Smooth muscle cell (in vitro differentiated cells): ENCODE results near the gene OFD1. TPM values are rescaled to one million over a fixed set of nuclear protein-coding genes. Genes with fewer than 3 reads are reported as not detected.

ENCODE experiments used
- DNase-seq: peaks from one replicate; lab custom pipeline; 2025; ENCODE audit not compliant: unreplicated experiment; lab: John Stamatoyannopoulos, UW
- H2AFZ ChIP-seq: fragments of 200-600 bp; sonication (generic); 2 replicates; pipeline ENCODE4 v1.6.0; 2016; ENCODE audit warnings: antibody characterized with exemption, low read depth, mild to moderate bottlenecking
- H3F3A ChIP-seq: fragments of 200-600 bp; sonication (generic); 2 replicates; pipeline ENCODE4 v1.6.0; 2017; ENCODE audit warnings: antibody characterized with exemption, low read depth
- H3K27ac ChIP-seq: fragments of 200-600 bp; sonication (generic); 2 replicates; pipeline ENCODE4 v1.5.1; 2016; ENCODE audit warnings: low read depth, mild to moderate bottlenecking
- H3K27me3 ChIP-seq: fragments of 200-600 bp; sonication (generic); 2 replicates; pipeline ENCODE4 v1.6.1; 2016; ENCODE audit warnings: low read depth, mild to moderate bottlenecking
- H3K36me3 ChIP-seq: fragments of 200-600 bp; sonication (generic); 2 replicates; pipeline ENCODE4 v1.5.1; 2016; ENCODE audit warnings: low read depth
- H3K4me1 ChIP-seq: fragments of 200-600 bp; sonication (generic); 2 replicates; pipeline ENCODE4 v1.5.1; 2016; ENCODE audit warnings: low read depth
- H3K4me2 ChIP-seq: fragments of 200-600 bp; sonication (generic); 2 replicates; pipeline ENCODE4 v1.6.0; 2016; ENCODE audit warnings: mild to moderate bottlenecking
- H3K4me3 ChIP-seq: fragments of 200-600 bp; sonication (generic); 2 replicates; pipeline ENCODE4 v1.5.1; 2016; ENCODE audit warnings: mild to moderate bottlenecking
- H3K79me2 ChIP-seq: fragments of 200-600 bp; sonication (generic); 2 replicates; pipeline ENCODE4 v1.6.0; 2016; ENCODE audit warnings: low read depth, mild to moderate bottlenecking
- H3K9ac ChIP-seq: fragments of 200-600 bp; sonication (generic); 2 replicates; pipeline ENCODE4 v1.6.0; 2016; ENCODE audit warnings: low read depth
- H3K9me3 ChIP-seq: fragments of 200-600 bp; sonication (generic); replicated peaks from 2 replicates; pipeline ENCODE4 v1.5.1; 2016; ENCODE audit warnings: low read depth
- H4K20me1 ChIP-seq: fragments of 200-600 bp; sonication (generic); 2 replicates; pipeline ENCODE4 v1.6.0; 2016; ENCODE audit warnings: low read depth
- WGBS: methylation state at CpG from one replicate; pipeline ENCODE4 v1.1.7; 2016; ENCODE audit warnings: low lambda C conversion rate; 5-methylcytosine and 5-hydroxymethylcytosine counted together
- polyA plus RNA-seq: library from polyadenylated mRNA; unstranded; fragments of >200 nt; fragmentation: Nextera tagmentation; extraction: Ambion mirVana; gene quantifications from 2 replicates; pipeline ENCODE4 v1.2.1, GENCODE V29; 2016
- total RNA-seq: library from RNA; depleted of rRNA; stranded (reverse); fragments of >200 nt; gene quantifications from 2 replicates; pipeline ENCODE4 v1.2.3, GENCODE V29; 2014
- TF ChIP-seq, protein P1 (sequence below): fragments of 200-600 bp; sonication (generic); IDR thresholded peaks from 2 replicates; pipeline ENCODE4 v1.5.1; 2017; ENCODE audit warnings: borderline replicate concordance, mild to moderate bottlenecking, antibody characterized with exemption; ENCODE audit not compliant: insufficient read depth, poor library complexity, severe bottlenecking

The OFD1 gene
- total and polyA plus RNA-seq, 2 experiments from 2014 or later, result 12.5 to 14.4 TPM

DNA sequence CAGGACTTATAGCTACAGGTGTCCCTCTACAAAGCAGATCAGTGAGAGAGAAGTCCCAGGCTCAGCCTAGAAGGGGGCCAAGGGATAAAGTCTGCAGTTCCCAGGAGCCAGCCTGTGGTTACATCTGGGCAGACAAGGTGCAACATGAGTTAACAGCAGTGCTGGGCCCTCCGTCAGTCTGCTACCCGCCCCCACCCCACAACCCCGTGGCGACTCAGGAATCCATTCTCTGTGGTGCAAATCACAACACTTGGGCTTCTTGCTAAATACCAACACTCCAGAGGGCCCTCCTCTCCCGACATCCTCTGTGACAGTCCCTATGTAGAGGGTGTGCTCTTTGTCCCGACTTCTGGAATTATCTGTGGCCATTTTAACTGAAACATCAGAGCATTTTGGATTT, 68.6 kb downstream of the OFD1 start:
- H3K36me3 ChIP-seq, result no peaks in the 10 kb centered on the region
- H3K4me2 ChIP-seq, result no peak overlapping the region
- H3K4me3 ChIP-seq, result no peak overlapping the region
- 44% methylated on average over 6 of the region's 6 CpGs for WGBS
- no peak for DNase-seq
- H3K27me3 ChIP-seq, result no peaks in the 10 kb centered on the region
- no peaks in the 10 kb centered on the region for H3F3A ChIP-seq
- H4K20me1 ChIP-seq, result no peaks in the 10 kb centered on the region
- no peak overlapping the region for H2AFZ ChIP-seq
- H3K79me2 ChIP-seq, result no peaks in the 10 kb centered on the region
- H3K4me1 ChIP-seq, result no peaks in the 10 kb centered on the region
- H3K27ac ChIP-seq, result no peak overlapping the region
- no peak overlapping the region for H3K9ac ChIP-seq
- TF ChIP-seq, protein P1, sequence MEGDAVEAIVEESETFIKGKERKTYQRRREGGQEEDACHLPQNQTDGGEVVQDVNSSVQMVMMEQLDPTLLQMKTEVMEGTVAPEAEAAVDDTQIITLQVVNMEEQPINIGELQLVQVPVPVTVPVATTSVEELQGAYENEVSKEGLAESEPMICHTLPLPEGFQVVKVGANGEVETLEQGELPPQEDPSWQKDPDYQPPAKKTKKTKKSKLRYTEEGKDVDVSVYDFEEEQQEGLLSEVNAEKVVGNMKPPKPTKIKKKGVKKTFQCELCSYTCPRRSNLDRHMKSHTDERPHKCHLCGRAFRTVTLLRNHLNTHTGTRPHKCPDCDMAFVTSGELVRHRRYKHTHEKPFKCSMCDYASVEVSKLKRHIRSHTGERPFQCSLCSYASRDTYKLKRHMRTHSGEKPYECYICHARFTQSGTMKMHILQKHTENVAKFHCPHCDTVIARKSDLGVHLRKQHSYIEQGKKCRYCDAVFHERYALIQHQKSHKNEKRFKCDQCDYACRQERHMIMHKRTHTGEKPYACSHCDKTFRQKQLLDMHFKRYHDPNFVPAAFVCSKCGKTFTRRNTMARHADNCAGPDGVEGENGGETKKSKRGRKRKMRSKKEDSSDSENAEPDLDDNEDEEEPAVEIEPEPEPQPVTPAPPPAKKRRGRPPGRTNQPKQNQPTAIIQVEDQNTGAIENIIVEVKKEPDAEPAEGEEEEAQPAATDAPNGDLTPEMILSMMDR, result no peak
- H3K9me3 ChIP-seq, result no peaks in the 10 kb centered on the region

DNA sequence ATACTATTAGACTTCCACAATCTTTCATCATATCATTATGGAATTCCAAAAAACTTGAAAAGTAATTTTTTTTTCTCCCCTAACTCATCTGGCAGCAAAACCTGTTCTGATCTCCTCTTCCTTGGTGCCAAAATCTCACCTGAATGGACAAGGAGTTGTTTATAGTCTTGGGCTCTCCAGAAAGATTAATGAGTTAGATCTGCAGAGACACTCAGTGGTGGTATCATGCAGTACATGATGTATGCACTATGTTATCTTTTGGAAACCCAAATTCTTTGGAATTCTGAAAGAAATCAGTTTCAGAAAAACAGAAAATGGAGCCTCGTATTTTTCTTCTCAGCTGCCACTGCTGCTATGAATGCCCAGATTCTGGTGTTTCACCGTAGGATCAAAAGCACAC, 70.7 kb downstream of the OFD1 start:
- Histone ChIP-seq H3K4me2 (no peak overlapping the region), H3K79me2 (no peaks in the 10 kb centered on the region), H3K4me1 (no peaks in the 10 kb centered on the region), H4K20me1 (no peaks in the 10 kb centered on the region), H2AFZ (no peak overlapping the region), H3K27me3 (no peaks in the 10 kb centered on the region), H3K27ac (no peak overlapping the region), H3K36me3 (no peaks in the 10 kb centered on the region), H3K9ac (no peak overlapping the region), H3K9me3 (no peaks in the 10 kb centered on the region), H3F3A (no peaks in the 10 kb centered on the region), H3K4me3 (no peak overlapping the region)
- 69% methylated on average over 2 of the region's 2 CpGs for WGBS
- TF ChIP-seq, protein P1, result no peak
- no peak for DNase-seq

DNA sequence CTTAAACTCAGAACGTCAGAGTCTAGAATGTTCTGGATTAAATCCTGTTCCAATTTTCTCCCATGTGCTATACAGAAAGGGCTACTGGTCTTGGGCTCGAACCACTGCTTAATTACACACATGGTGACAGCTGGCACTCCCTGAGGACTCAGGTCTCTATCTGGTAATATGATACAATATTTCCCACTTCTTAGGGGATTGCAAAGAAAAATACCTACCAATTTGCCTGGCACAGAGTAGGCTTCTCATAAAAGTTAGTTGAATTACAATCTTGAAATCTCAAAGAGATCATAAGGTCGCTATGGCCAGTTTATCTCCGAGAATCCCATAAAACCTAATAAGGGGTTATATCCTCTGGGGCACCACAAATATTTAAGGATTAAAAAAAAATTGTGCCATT, 73.7 kb downstream of the OFD1 start:
- no peaks in the 10 kb centered on the region for H4K20me1 ChIP-seq
- TF ChIP-seq, protein P1, result no peak
- no peak overlapping the region for H3K9ac ChIP-seq
- no peak overlapping the region for H3K4me3 ChIP-seq
- no peaks in the 10 kb centered on the region for H3F3A ChIP-seq
- H3K36me3 ChIP-seq, result no peaks in the 10 kb centered on the region
- H2AFZ ChIP-seq, result no peak overlapping the region
- WGBS, result 45% methylated on average over 4 of the region's 4 CpGs
- no peak for DNase-seq
- H3K27ac ChIP-seq, result no peak overlapping the region
- no peaks in the 10 kb centered on the region for H3K27me3 ChIP-seq
- H3K4me1 ChIP-seq, result no peaks in the 10 kb centered on the region
- no peaks in the 10 kb centered on the region for H3K9me3 ChIP-seq
- no peak overlapping the region for H3K4me2 ChIP-seq
- no peaks in the 10 kb centered on the region for H3K79me2 ChIP-seq

DNA sequence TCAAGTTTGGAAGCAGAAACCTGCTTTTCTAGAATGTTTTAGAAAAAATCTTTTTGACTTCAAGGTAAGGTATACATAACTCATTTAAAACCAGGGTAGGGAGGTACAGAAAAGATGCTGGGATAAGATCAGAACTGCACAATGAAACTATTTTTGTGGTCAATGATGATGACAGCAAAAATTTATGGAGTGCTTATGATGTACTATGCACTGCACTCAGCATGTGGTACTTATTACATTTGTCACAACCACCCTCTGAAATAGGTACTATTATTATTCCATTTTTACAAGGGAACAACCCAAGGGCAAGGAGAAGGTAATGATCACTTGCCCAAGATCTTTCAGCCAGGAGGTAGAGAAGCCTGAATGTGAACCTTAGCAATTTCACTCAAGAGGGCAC, 74.3 kb downstream of the OFD1 start:
- Histone ChIP-seq H3K4me2 (no peak overlapping the region), H2AFZ (no peak overlapping the region), H3F3A (no peaks in the 10 kb centered on the region), H3K79me2 (no peaks in the 10 kb centered on the region), H4K20me1 (no peaks in the 10 kb centered on the region), H3K9me3 (no peaks in the 10 kb centered on the region), H3K36me3 (no peaks in the 10 kb centered on the region), H3K9ac (no peak overlapping the region), H3K27ac (no peak overlapping the region), H3K4me1 (no peaks in the 10 kb centered on the region), H3K27me3 (no peaks in the 10 kb centered on the region), H3K4me3 (no peak overlapping the region)
- TF ChIP-seq, protein P1, result no peak
- DNase-seq, result no peak
